Measurements from ENCODE around the gene SLPI. TPM values are rescaled to one million over a fixed set of nuclear protein-coding genes. Genes with fewer than 3 reads are reported as not detected.

SLPI gene
- polyA plus RNA-seq (2011; rRNA removed) (0.21 TPM in 1 of 2 replicates, not detected in the other), polyA minus RNA-seq (2011; rRNA and poly(A)+ RNA removed) (not detected in 2 replicates)

- no peak for DNase-seq (ENCODE audit: low read depth)
- H3K27me3 ChIP-seq (ENCODE audit: control insufficient read depth, insufficient read depth, low read length), result peaks cover 6% of the 10 kb centered on the region
- CTCF ChIA-PET, result interaction anchor here (1.6 kb wide), 1 partner anchor 9 kb away, joined by 5 read pairs; no protein-coding TSS in a partner anchor
- no peaks in the 10 kb centered on the region for H3K36me3 ChIP-seq (ENCODE audit: control insufficient read depth, insufficient read depth, low read length)
- H3K4me3 ChIP-seq (ENCODE audit: low read depth, low read length), result no peak within 1 kb of the TSS
- no peak for TF ChIP-seq CTCF (IDR thresholded peaks at IDR 0.05; ENCODE audit: insufficient read depth, low read depth, low read length)
- POLR2A ChIA-PET, result interaction anchor here (0.6 kb wide), 1 partner anchor 206 kb away, joined by 4 read pairs; no protein-coding TSS in a partner anchor
Measured at GRCh38 chr20:45254383-45255262, at the start of gene SLPI. TSS of gene SLPI (minus strand) at chr20:45254564. CDS start at chr20:45254543, 21 bp downstream.

GRCh38 chr20:45303586-45304463 lies 49.5 kb upstream of the SLPI start:
- ChIA-PET CTCF (interaction anchor here (0.6 to 5.9 kb wide), 3 partner anchors 11 to 723 kb away, joined by 3 to 75 read pairs (median 7); no protein-coding TSS in a partner anchor), POLR2A (no interaction called here)
- H3K27me3 ChIP-seq (ENCODE audit: control insufficient read depth, insufficient read depth, low read length), result peaks cover 7% of the 10 kb centered on the region; the same call in 1 of the 2 replicates
- no peak for TF ChIP-seq CTCF (IDR thresholded peaks at IDR 0.05; ENCODE audit: insufficient read depth, low read depth, low read length)
- DNase-seq (ENCODE audit: low read depth), result no peak
- H3K4me3 ChIP-seq (ENCODE audit: low read depth, low read length), result no peak overlapping the region
- no peaks in the 10 kb centered on the region for H3K36me3 ChIP-seq (ENCODE audit: control insufficient read depth, insufficient read depth, low read length)

- no peak for TF ChIP-seq CTCF (IDR thresholded peaks at IDR 0.05; ENCODE audit: insufficient read depth, low read depth, low read length)
- Histone ChIP-seq H3K27me3 (ENCODE audit: control insufficient read depth, insufficient read depth, low read length) (peaks cover 4% of the 10 kb centered on the region; the same call in 1 of the 2 replicates), H3K4me3 (ENCODE audit: low read depth, low read length) (no peak overlapping the region), H3K36me3 (ENCODE audit: control insufficient read depth, insufficient read depth, low read length) (no peaks in the 10 kb centered on the region)
- CTCF ChIA-PET, result interaction anchor here (1.3 to 5.9 kb wide), 5 partner anchors 8 to 135 kb away, joined by 3 to 75 read pairs (median 4); no protein-coding TSS in a partner anchor
- no peak for DNase-seq (ENCODE audit: low read depth)
- POLR2A ChIA-PET, result no interaction called here
Measured at GRCh38 chr20:45301824-45302271, 47.5 kb upstream of the SLPI start.

GRCh38 chr20:45300961-45301360 lies 46.6 kb upstream of the SLPI start:
- H3K36me3 ChIP-seq (ENCODE audit: control insufficient read depth, insufficient read depth, low read length), result no peaks in the 10 kb centered on the region
- H3K4me3 ChIP-seq (ENCODE audit: low read depth, low read length), result no peak overlapping the region
- H3K27me3 ChIP-seq (ENCODE audit: control insufficient read depth, insufficient read depth, low read length), result peaks cover 3% of the 10 kb centered on the region; the same call in 1 of the 2 replicates
- POLR2A ChIA-PET, result no interaction called here
- peak; percentile 40; the same call in 1 of the 2 replicates for TF ChIP-seq CTCF (IDR thresholded peaks at IDR 0.05; ENCODE audit: insufficient read depth, low read depth, low read length)
- DNase-seq (ENCODE audit: low read depth), result no peak
- CTCF ChIA-PET, result interaction anchor here (1.0 to 5.9 kb wide), 7 partner anchors 8 to 205 kb away, joined by 3 to 75 read pairs (median 4); no protein-coding TSS in a partner anchor

All from BJ (cell line).